Stimulated activated CD4-positive, alpha-beta T cell treated with anti-CD3 and anti-CD28 coated beads, Interleukin-2, amount 100 ng/mL, for 24 hours (primary cell): ENCODE data around the gene HSPG2.

ENCODE experiments used
- DNase-seq, 2 donors: peaks; one replicate each; pipeline ENCODE4 v3.0.0-alpha.2; 2020

The HSPG2 gene

DNA sequence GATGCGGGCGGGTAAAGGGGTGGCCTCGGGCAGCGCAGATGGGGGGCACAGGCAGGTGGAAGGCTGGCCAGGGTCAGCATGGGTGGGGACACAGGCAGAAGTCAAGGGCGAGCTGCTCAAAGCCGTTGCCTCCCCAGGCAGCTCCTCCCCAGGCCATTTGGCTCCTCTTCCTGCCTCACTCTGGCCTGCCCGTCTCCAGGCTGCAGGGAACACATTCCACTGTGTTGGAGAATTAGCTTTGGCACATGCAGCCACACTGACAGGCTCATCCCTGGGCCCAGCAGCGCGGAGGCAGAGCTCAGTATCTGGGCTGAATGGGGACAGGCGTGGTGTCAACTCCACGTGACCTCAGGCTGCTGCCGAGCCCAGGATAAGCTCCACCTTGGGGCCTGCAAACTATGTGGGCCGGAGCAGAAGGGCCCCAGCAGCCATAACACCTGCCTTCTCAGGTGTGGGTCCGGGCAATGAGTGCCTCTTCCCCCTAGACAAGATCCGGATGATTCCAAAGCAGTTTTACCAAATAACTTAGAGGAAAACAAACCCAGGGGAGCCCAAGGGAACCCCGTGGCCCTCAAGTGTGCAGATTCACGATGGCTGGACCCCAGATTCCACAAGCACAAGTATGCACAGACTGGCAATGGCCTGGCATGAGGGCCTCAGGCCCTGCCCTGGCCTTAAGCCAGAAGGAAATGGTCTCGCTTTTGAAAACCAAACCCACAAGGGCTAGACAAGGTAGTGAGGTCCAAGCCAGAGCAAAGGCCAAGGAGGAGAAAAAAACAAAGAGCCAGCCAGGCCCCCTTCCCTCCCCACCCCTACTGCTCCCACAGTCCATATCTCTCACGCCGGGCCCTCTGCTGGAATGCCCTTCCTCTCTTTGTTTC is 40.2 kb downstream of the HSPG2 start:
- no peak for DNase-seq

DNA sequence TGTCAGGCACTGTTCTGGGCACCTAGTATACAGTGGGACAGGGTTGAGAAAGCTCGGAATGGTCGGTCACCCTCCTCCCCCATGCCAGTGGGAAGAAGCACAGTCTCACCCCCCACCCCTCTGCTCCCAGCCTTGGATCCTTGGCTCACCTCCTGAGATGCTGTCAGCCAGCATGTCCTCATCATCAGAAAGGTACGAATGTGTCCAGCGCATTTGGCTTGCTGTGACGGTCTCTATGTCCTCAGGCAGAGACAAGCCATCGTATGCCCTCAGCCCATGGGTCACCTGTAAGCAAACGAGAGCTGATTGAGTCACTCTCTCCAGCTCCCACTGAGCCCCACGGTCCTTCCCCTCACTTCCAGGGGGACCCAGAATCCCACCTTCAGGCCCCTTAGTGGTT is 41.1 kb downstream of the HSPG2 start:
- no peak for DNase-seq

DNA sequence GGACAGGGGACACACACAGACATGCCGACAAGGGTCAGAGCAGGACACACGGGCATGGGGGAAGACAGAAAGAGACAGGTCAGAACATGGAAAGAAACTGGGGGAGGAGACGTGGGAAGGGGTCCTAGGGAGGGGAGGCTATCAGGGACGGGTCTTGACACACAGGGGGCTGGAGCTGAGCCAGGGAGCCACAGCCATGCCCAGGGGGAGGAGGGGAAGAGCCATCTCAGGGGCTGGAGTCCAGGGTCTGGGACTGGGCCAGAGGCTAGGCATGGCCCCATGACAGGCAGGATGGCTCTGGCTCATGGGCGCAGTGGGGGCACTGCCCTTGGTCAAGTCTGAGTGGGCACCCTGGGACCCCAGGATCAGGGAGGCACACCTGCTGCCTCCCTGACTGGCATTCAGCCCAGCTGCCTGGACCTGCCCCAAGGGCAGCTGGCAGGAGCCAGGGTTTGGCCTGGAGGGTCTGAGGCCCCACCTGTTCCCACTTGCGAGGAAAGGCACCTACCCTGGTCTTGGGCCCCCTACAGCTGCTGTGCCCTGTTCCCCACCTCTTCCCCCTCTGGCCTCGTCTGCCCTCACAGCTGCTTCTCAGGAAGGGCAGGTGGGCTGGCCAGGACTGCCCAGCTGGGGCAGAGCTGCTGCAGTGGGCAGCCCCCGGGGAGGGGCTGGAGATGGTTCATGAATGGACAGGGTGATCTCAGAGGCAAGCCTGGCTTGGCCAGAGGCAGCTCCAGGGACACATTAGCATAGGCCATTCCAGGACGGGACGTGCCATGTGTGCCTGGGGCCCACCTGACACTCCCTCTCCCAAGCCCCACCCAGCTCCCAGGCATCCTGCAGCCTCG is 42.9 kb downstream of the HSPG2 start:
- no peak for DNase-seq

DNA sequence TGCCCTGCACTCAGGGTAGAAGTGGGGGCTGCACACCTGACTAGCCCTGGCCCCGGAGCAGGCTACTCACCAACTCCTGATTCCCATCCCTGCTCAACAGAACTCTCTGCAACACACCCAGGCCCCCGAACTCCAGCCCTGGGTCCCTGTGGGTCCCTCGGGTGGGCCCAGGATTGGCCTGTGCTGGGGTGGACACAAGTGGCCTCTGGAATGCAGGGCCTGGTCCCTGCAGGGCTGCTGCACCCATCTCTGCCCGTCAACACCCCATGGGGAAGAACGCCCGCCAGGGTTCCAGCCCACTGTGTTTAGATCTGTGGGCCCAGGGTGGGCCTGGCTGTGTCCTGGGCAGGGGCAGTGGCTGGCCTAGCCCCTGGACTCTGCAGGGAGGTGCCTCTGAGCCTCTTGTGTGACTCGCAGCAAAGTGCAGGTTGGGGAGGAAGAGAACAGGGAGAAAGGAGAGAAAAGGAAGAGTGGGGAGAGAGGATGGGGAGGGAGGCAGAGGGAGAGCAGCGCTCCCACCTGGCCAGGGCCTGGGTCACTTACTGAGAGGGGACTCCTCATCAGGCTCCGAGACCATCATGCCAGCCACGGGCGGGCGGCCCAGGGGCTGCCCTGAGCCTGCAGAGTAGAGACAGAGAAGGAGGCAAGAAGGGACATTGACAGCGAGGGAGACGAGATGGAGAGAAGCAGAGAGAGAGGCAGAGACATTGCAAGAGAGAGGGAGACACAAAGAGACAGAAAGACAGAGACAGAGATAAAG is 43.9 kb downstream of the HSPG2 start:
- no peak for DNase-seq

DNA sequence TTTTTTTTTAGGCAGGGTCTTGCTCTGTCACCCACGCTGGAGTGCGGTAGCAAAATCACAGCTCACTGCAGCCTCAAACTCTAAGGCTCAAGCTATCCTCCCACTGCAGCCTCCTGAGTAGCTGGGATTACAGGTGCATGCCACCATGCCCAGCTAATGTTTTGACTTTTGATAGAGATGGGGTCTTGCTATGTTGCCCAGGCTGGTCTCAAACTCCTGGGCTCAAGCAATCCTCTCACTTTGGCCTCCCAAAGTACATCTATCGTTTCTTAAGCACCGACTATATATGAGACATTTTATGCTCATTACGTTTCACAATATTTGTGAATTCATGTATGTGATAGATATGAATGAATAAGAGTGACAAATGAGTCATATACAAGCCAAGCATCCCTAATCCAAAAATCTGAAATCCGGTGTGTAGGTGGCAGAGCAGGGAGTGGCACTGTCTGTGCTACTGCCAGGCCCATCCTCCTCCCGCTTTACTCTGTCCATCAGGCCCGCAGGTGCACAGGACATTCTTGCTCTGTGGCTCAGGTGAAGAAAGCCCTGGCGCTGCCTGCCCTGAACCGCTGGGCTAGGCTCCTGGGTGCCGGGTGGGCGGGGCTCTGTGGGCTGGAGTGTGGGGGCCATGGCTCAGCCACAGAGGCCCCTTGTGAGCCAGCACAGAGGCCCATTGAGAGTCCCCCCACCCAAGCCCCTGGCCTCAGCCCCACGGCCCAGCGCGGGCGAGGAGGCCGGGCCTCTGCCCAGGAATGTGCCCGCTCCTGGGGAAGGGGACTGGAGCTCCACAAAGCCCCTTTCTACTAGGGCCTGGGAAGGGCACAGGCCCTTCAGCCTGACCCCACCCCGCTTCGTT is 45.3 kb downstream of the HSPG2 start:
- DNase-seq: no peak

DNA sequence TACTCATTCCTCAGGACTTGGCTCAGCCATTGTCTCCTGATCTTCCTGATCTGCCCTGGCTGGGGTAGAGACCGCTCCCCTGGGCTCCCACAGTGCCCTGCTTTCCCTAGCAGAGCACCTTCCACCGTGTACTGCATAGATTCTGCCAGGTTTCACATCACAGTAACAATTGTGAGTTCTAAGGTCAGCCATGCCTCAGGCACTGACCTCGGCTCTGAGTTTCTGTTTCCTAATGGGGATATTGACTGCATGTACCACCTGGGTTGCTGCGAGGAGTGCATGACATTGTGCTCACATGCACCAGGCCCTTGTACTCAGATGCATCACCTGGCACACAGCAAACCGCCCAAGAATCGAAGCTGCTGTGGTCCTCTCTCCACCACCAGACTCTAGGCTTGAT is 46.0 kb downstream of the HSPG2 start:
- DNase-seq: no peak

DNA sequence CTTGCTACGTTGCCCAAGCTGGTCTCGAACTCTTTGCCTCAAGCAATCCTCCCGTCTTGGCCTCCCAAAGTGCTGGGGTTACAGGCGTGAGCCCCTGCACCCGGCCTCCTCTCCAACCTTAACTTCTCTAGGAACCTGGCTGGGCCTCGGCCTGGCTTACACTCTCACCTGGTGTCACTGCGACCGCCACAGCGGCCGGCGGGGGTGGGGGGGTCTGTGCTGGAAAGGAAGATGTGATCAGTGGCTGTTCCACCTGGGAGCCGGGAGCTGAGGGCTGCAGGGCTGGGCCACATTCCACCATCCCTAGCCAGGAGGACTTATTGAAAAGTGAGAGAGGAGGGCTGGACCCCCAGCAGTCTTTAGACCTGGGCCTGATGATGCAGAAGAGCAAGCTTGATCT is 48.6 kb downstream of the HSPG2 start:
- no peak for DNase-seq

DNA sequence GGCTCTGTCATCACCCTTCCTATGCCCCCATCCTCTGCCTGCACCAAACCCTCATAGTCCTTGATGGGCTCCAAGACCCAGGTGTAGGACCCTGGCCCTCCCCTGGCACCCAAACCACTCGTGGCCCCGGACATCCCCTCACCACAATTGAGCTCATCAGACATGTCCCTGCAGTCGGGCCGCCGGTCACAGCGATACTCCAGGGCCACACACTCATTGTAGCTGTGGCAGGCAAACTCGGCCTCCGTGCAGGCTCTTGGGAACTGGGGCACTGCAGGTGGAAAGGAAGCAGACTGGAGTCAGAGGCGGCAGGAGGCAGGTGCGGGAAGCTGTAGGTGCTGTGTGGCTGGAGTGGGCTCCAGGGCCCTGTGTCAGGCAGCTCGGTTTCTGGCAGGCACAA is 49.3 kb downstream of the HSPG2 start:
- DNase-seq: no peak

DNA sequence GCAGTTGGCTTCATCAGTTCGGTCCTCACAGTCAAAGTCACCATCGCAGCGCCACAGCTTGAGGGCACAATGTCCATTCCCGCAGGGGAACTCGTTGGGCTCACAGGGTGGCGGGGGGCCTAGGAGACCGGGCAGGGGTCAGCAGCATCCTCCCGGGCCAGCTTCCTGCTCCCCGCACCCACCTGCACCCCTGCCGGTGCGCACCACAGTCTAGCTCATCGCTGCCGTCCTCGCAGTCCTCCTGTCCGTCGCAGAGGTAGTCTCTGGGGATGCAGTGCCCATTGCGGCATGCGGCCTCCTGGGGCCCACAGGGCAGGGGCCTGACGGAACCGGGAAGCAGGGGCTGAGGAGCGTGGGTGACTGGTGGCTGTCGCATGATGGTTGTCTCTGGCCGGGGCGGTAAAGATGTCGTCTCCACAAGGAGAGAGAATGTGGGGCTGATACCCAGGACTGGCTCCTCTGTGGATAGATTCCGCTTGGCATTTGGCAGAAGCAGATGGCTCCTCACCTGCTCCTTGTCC is 49.8 kb downstream of the HSPG2 start:
- DNase-seq: no peak

DNA sequence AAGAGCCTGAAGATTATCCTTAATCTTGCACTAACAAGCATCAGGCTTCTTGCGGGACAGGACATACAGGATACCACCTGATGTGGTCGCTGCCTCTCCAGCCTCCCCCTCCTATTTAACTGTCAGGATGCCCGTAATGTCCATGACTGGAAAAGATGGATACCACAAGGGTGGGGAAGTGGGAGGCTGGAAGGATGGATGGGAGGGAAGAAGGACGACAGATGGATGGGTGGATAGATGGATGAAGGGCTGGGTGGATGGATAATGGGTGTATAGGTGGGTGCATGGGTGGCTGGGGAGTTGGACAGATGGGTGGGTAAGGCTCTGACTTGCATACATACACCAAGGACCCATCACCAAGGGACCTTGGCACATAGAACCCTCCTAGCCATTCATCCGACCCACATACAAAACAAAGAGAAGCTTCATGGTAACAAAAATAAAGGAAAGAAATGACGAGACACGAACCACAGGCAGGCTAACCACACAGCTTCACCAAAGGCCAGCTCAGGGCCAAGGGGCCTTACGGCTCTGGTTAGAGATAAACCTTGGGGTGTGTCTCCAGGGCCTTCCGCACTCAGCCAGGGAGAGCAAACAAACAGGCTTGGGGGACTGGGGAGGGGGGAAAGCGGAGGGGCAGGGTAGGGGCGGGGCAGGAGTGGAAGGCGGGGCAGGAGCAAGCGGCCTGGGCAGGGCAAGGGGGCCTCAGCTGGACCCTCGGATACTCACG is 50.5 kb downstream of the HSPG2 start:
- DNase-seq: no peak

DNA sequence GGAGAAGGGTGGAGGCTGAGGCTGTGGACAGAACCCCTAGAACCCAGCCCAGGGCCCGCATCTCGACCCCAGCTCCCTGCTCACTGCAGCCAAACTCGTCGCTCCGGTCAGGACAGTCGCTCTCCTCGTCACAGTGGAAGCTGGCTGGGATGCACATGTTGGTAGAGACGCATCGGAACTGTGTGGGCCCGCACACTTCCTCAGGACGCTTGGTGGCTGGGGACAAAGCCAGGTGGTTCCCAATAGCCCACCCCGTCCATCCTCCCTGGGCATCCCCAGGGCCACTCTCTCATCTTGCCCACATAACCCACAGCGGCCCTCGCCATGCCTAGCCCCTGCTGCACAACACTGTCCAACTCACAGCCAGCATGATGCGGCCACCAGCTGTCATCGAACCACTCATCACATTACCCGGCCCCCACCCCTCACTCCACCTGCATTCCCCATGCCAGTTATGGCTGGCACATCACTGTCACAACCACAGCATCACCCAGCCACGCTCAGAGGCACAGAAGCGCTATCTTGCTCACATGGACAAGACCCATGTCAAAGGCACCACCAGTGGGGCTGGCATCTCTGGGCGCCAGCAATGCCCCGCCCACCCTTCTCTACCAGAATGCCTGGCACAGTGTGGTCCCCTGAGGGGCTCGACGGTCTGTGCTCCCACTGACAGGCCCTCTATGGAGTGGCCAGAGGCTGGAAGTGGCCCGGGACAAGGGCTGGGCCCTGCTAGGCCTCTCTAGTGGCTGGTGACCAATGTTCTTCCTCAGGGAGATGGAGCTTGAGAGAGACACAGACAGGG is 51.7 kb downstream of the HSPG2 start:
- DNase-seq: no peak

DNA sequence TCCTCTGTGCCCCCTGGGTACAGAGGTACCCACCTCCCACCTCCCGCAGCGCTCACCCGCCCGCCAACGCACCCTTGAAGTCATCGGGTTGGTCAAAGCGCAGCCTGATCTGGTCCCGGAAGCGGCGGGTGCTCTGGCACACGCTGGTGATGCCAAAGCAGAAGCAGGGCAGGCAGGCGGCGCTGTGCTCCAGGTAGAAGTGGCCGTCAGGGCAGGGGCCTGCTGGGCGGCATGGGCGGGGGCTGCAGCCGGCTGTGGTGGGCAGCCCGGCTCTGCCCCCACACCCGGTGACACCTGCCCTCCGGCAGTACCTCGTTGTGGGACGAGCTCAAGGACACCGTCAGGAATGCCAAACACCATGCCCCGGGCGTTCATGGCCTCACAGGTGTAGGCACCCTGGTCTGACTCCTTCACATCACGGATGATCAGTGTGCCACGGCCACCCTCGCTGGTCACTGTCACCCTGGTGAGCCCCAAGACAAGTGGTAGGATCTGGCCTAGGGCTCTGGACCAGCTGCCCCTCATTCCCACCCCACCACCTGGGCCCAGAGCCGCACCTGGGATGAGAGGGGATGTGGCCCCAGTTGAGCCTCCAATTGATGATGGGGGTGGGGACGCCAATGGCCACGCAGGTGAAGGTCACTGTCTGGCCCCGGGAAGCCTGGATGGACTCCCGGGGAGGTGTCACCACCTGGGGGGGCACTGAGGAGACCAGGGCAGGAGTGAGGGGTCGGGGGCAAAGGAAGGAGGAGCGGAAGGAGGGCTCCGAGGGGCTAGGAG is 52.5 kb downstream of the HSPG2 start:
- DNase-seq: no peak

DNA sequence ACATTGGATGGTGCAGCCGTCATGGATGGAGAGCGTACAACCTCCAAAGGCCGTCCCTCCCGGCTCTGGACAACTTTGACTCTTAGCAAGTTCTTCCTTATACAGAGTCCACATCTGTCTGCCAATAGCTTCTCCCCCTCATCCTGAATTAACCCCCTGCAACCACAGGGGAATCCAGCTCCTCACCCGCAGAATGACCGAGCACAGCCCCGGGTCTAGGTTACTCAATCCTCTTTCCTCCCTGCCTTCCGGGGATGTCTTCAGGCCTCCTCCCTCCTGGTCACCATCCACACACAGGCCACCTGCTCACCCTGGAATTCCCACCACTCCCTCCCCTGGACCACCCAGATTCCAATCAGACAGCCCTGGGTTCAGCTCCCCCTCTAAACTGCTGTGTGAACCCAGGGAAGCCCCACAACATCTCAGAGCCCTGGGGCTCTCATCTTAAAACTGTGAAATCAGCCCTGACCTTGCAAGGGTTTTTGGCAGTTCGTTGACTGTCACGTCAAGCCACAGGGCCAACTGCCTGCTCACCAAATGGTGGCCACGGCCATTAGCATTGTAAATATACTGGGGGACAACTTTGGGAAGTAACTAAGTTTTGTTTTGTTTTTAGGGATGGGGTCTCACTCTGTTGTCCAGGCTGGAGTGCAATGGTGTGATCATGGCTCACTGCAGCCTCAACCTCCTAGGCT is 54.2 kb downstream of the HSPG2 start:
- no peak for DNase-seq

DNA sequence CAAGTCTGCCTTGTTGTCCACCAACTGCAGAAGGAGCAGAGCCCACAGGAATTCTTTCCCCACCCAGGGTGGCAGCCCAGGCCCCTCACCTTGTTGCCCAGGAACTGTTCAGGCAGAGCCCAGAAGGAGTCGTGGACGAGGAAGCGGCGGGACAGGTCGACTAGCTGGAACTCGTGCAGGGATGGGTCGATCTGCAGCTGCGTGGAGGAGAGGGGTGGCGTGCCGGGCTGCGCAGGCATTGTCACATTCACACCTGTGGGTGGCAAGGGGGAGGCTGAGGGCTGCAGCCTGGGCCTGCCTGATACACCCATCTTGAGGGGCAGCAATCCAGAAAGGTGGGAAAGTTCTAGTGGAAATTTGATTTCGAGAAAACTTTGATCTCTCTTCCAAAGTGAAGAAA is 55.9 kb downstream of the HSPG2 start:
- DNase-seq: no peak

DNA sequence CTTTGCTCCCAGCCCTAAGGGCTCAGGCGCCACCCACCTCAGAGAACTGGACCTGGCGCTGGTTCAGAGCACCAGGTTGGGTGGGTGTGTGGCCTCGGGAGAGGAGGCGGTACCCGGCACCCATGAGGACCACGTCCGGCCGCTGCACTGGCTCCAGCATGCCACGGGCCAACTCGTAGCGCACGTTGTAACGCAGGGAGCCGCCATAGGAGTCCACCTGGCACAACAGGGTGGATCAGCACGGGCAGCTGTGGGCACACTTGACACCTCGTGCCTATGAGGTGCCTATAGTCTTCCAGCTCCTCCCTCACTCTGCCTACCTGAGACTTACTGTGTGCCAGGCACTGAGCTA is 56.5 kb downstream of the HSPG2 start:
- DNase-seq: no peak

DNA sequence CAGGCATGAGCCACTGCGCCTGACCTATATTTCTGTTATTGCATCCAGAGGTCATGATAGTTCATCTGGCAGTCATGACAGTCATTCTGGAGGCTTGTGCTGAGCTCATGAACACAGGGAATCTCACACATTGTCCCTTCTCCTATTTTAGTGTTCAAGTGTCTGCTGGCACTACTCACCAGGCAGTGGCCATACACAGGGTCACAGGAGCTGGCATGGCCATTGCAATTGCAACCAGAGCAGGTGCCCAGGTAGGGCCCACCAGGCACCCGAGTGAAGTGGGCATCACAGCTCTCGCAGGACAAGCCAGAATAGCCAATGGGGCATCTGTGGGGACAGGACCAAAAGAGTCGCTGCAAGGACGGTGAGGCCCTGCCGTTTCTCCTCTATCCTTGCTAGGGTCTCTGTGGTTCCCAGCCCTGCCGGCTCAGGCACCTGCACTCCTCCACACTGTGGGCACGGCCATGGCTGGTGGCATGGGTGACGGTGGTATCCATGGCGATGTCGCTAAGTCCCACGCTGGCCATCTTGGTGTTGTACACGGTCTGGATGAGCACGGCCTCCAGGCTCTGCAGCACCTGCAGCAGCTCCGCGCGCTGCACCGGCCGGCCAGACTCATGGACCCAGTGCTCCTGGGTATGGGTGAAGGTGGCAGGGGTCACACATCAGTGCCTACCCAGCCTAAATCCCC is 57.0 kb downstream of the HSPG2 start:
- DNase-seq: no peak

DNA sequence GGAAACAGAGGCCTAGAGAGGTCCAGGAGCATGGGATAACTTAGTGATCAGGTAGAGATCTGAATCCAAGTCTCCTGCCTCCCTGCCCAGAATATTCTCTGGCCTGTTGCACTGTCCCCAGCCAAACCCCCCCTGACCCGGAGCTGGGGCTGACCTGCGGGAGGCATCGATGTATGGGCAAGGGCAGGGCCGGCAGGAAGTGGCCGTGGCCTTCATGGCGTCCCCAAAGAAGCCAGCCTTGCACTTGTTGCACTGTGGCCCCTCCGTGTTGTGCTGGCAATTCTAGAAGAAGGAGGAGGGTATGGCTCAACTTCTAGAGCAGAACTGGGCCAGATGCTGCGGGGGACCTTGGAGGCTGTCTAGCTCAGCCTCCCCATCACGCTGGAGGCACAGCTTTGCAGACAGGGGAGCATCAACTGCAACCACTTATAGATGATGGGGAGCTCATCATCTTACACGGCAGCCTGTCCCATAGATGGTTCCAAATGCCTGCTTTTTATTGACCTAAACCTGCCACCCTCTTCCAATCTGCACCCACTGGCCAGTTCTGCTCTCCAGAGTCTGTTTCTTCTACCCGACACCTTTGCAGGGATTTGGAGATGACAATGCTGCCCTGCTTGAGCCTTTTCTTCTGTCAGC is 58.2 kb downstream of the HSPG2 start:
- no peak for DNase-seq
